Measurements from ENCODE around the gene PHF14. TPM values are rescaled to one million over a fixed set of nuclear protein-coding genes. Genes with fewer than 3 reads are reported as not detected.

Gene PHF14
- total RNA-seq, 1 experiment from 2014 or later = 35.4 TPM

DNA sequence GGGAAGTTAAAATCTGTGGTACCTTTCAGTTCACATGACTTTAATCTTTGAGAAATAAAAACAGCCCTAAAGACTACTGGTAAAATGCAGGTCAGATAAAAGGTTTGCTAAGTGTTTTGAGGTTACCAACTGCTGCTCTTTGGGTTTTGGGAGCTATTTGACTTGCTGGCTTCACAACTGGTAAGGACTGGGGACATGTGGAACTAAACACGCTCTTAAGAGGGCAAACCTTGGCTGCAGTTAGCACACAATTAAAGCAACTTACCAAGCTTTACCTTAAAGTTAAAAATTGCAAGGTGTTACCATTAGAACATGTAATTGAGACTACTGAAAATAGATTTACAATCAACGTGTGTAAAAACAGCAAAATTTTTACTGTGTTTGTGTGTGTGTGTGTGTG, 220.2 kb downstream of the PHF14 start:
- BruUV-seq (replicated peaks) = no TSS peak
- CTCF ChIA-PET = interaction anchor here (0.5 kb wide), 1 partner anchor 109 kb away, joined by 3 read pairs; no protein-coding TSS in a partner anchor
- TF ChIP-seq EZH2 (IDR thresholded peaks at IDR 0.05; ENCODE audit: low read length, unreplicated experiment) (no peak), EZH2phosphoT487 (IDR thresholded peaks at IDR 0.05; ENCODE audit: borderline replicate concordance, low read length) (no peak)
- TF ChIP-seq, protein P1, sequence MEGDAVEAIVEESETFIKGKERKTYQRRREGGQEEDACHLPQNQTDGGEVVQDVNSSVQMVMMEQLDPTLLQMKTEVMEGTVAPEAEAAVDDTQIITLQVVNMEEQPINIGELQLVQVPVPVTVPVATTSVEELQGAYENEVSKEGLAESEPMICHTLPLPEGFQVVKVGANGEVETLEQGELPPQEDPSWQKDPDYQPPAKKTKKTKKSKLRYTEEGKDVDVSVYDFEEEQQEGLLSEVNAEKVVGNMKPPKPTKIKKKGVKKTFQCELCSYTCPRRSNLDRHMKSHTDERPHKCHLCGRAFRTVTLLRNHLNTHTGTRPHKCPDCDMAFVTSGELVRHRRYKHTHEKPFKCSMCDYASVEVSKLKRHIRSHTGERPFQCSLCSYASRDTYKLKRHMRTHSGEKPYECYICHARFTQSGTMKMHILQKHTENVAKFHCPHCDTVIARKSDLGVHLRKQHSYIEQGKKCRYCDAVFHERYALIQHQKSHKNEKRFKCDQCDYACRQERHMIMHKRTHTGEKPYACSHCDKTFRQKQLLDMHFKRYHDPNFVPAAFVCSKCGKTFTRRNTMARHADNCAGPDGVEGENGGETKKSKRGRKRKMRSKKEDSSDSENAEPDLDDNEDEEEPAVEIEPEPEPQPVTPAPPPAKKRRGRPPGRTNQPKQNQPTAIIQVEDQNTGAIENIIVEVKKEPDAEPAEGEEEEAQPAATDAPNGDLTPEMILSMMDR (conservative IDR thresholded peaks at IDR 0.05; ENCODE audit: low read depth, low read length) = no peak

DNA sequence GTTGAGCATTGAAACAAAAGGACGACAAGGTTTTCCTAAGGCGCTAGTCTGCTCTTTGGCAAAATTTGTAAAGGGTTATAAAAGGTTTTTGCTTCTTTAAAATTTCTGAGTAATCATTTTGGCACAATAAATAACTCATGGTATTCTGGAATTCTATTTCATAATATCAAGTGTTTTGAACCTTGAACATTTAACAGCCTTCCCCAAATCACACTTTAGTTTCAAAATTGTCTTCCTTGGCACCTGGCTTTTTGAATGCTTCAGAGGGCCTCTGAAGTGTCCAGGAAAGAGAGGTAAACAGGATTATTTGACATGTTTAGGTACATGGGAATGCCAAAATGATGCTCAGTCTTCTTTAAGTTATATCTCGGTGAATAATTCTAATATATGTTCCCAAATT, 220.8 kb downstream of the PHF14 start:
- Histone ChIP-seq H3K36me3 (ENCODE audit: low read depth, low read length) (no peaks in the 10 kb centered on the region), H3K4me3 (ENCODE audit: low read length) (no peak overlapping the region), H3K79me2 (ENCODE audit: low read length) (no peaks in the 10 kb centered on the region), H4K20me1 (ENCODE audit: low read length) (no peaks in the 10 kb centered on the region), H2AFZ (ENCODE audit: low read length) (no peak overlapping the region), H3K9me2 (replicated peaks; ENCODE audit: low read length) (no peaks in the 10 kb centered on the region), H3F3A (ENCODE audit: low read length, unreplicated experiment) (no peaks in the 10 kb centered on the region), H3K9me3 (ENCODE audit: low read length) (no peaks in the 10 kb centered on the region), H3K4me2 (ENCODE audit: low read length) (no peak overlapping the region), H3K4me1 (ENCODE audit: insufficient read depth, low read length) (peaks cover 10% of the 10 kb centered on the region), H3K9ac (ENCODE audit: low read length) (no peak overlapping the region), H3K27me3 (ENCODE audit: low read length) (no peaks in the 10 kb centered on the region), H3K27ac (ENCODE audit: low read length) (no peak overlapping the region)
- intact Hi-C loops (cut with micrococcal nuclease) = no loop called here
- CTCF ChIA-PET = no interaction called here
- DNase-seq (no peak), ATAC-seq (no peak)
- POLR2A ChIA-PET (ENCODE audit: unreplicated experiment) = no interaction called here
- TF ChIP-seq EZH2phosphoT487 (IDR thresholded peaks at IDR 0.05; ENCODE audit: borderline replicate concordance, low read length) = no peak
- no peak for TF ChIP-seq EZH2 (IDR thresholded peaks at IDR 0.05; ENCODE audit: low read length, unreplicated experiment)
- TF ChIP-seq, protein P1 (conservative IDR thresholded peaks at IDR 0.05; ENCODE audit: low read depth, low read length) = no peak
- no TSS peak for BruUV-seq (replicated peaks)

More for the DNA sequence above, 220.2 kb downstream of the PHF14 start:
- Histone ChIP-seq H3K4me3 (ENCODE audit: low read length) (no peak overlapping the region), H3K79me2 (ENCODE audit: low read length) (no peaks in the 10 kb centered on the region), H3K4me1 (ENCODE audit: insufficient read depth, low read length) (peaks cover 10% of the 10 kb centered on the region), H3K27ac (ENCODE audit: low read length) (no peak overlapping the region), H3K9me3 (ENCODE audit: low read length) (no peaks in the 10 kb centered on the region), H4K20me1 (ENCODE audit: low read length) (no peaks in the 10 kb centered on the region), H3F3A (ENCODE audit: low read length, unreplicated experiment) (no peaks in the 10 kb centered on the region), H3K9ac (ENCODE audit: low read length) (no peak overlapping the region), H3K36me3 (ENCODE audit: low read depth, low read length) (no peaks in the 10 kb centered on the region), H3K9me2 (replicated peaks; ENCODE audit: low read length) (no peaks in the 10 kb centered on the region), H2AFZ (ENCODE audit: low read length) (peak overlapping the region; percentile 43), H3K27me3 (ENCODE audit: low read length) (no peaks in the 10 kb centered on the region), H3K4me2 (ENCODE audit: low read length) (peak overlapping the region; percentile 36)
- intact Hi-C loops (cut with micrococcal nuclease) = no loop called here
- no peak for DNase-seq
- POLR2A ChIA-PET (ENCODE audit: unreplicated experiment) = no interaction called here
- peak; percentile 31; the same call in 1 of the 2 replicates for ATAC-seq

DNA sequence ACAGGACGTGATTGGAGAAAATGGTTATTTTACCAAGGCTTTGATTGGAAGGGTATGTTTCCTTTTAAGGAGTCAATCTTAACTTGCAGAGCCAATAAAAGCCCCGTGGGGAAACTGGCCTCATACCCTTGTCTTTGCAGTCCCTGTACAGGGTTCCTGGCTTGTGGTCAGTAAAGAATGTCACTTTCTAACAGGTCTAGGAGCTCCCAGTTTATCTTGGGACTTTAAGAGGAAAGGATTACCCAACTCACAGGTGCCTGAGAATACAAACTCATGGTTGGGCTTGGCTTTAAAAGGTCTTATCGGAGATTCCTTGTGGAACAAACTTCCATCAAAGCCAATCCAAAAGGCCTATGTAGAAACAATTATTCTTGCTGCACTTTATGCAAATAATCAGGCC, 221.8 kb downstream of the PHF14 start:
- no peak for DNase-seq
- Histone ChIP-seq H3K4me2 (ENCODE audit: low read length) (no peak overlapping the region), H3F3A (ENCODE audit: low read length, unreplicated experiment) (no peaks in the 10 kb centered on the region), H3K9ac (ENCODE audit: low read length) (no peak overlapping the region), H3K4me3 (ENCODE audit: low read length) (no peak overlapping the region), H2AFZ (ENCODE audit: low read length) (no peak overlapping the region), H3K27ac (ENCODE audit: low read length) (no peak overlapping the region), H3K9me2 (replicated peaks; ENCODE audit: low read length) (no peaks in the 10 kb centered on the region), H3K27me3 (ENCODE audit: low read length) (no peaks in the 10 kb centered on the region), H3K4me1 (ENCODE audit: insufficient read depth, low read length) (peaks cover 10% of the 10 kb centered on the region), H3K9me3 (ENCODE audit: low read length) (no peaks in the 10 kb centered on the region), H3K36me3 (ENCODE audit: low read depth, low read length) (no peaks in the 10 kb centered on the region), H4K20me1 (ENCODE audit: low read length) (no peaks in the 10 kb centered on the region), H3K79me2 (ENCODE audit: low read length) (no peaks in the 10 kb centered on the region)
- ChIA-PET POLR2A (ENCODE audit: unreplicated experiment) (no interaction called here), CTCF (no interaction called here)
- intact Hi-C loops (cut with micrococcal nuclease) = no loop called here
- no peak for ATAC-seq
- no peak for TF ChIP-seq EZH2 (IDR thresholded peaks at IDR 0.05; ENCODE audit: low read length, unreplicated experiment)
- TF ChIP-seq EZH2phosphoT487 (IDR thresholded peaks at IDR 0.05; ENCODE audit: borderline replicate concordance, low read length) = no peak
- TF ChIP-seq, protein P1 (conservative IDR thresholded peaks at IDR 0.05; ENCODE audit: low read depth, low read length) = no peak
- BruUV-seq (replicated peaks) = no TSS peak

Data from PC-3 (cell line).